Astrocyte (in vitro differentiated cells and primary cell): ENCODE results near the gene NLGN4Y.

ENCODE experiments used
- CTCF ChIP-seq: IDR thresholded peaks from 2 replicates; pipeline ENCODE4 v1.5.1; 2011; ENCODE audit warnings: low read depth, mild to moderate bottlenecking, inconsistent platforms, low read length, moderate library complexity; ENCODE audit not compliant: insufficient read depth
- EZH2 ChIP-seq: IDR thresholded peaks from 2 replicates; pipeline ENCODE4 v1.6.1; 2012; ENCODE audit warnings: mild to moderate bottlenecking, low read length, inconsistent platforms; ENCODE audit not compliant: insufficient read depth

- no peak for TF ChIP-seq CTCF
- TF ChIP-seq EZH2 = no peak
Measured at GRCh38 chrY:14498071-14498470, 26.3 kb upstream of the NLGN4Y start.
